ENCODE data around the gene BEND3.

BEND3 gene

GRCh38 chr6:107083047-107083768, 32.1 kb downstream of the BEND3 start:
- Histone ChIP-seq H3K9me3 (ENCODE audit: insufficient read depth, low read depth, low read length) (no peaks in the 10 kb centered on the region), H3K27me3 (ENCODE audit: insufficient read depth, low read length, poor library complexity, severe bottlenecking) (no peaks in the 10 kb centered on the region), H3K4me3 (ENCODE audit: low read length, poor library complexity, severe bottlenecking) (no peak overlapping the region), H3F3A (ENCODE audit: low read depth) (no peaks in the 10 kb centered on the region), H3K4me2 (ENCODE audit: low read depth, low read length, poor library complexity, severe bottlenecking) (no peak overlapping the region), H3K9ac (ENCODE audit: low read depth, low read length, poor library complexity, severe bottlenecking) (no peak overlapping the region), H4K20me1 (ENCODE audit: insufficient read depth, low read length, poor library complexity, severe bottlenecking) (no peaks in the 10 kb centered on the region), H3K79me2 (ENCODE audit: insufficient read depth, low read length) (no peaks in the 10 kb centered on the region), H3K36me3 (ENCODE audit: insufficient read depth, low read length) (peaks cover 14% of the 10 kb centered on the region; the same call in 1 of the 2 replicates), H3K4me1 (ENCODE audit: insufficient read depth, low read length, poor library complexity, severe bottlenecking) (no peaks in the 10 kb centered on the region), H2AFZ (ENCODE audit: low read length) (no peak overlapping the region), H3K9me2 (replicated peaks; ENCODE audit: low read depth, low read length) (no peaks in the 10 kb centered on the region)
- TF ChIP-seq CTCF (conservative IDR thresholded peaks at IDR 0.05; ENCODE audit: low read length) (no peak), EZH2phosphoT487 (IDR thresholded peaks at IDR 0.05; ENCODE audit: borderline replicate concordance) (no peak)

GRCh38 chr6:107082045-107082444, 33.3 kb downstream of the BEND3 start:
- H3K9ac ChIP-seq (ENCODE audit: low read depth, low read length, poor library complexity, severe bottlenecking) = no peak overlapping the region
- H3K4me3 ChIP-seq (ENCODE audit: low read length, poor library complexity, severe bottlenecking) = no peak overlapping the region
- no peaks in the 10 kb centered on the region for H3K79me2 ChIP-seq (ENCODE audit: insufficient read depth, low read length)
- no peaks in the 10 kb centered on the region for H3F3A ChIP-seq (ENCODE audit: low read depth)
- H3K36me3 ChIP-seq (ENCODE audit: insufficient read depth, low read length) = peaks cover 12% of the 10 kb centered on the region; the same call in 1 of the 2 replicates
- no peaks in the 10 kb centered on the region for H3K9me2 ChIP-seq (replicated peaks; ENCODE audit: low read depth, low read length)
- no peaks in the 10 kb centered on the region for H3K4me1 ChIP-seq (ENCODE audit: insufficient read depth, low read length, poor library complexity, severe bottlenecking)
- H2AFZ ChIP-seq (ENCODE audit: low read length) = no peak overlapping the region
- no peaks in the 10 kb centered on the region for H3K9me3 ChIP-seq (ENCODE audit: insufficient read depth, low read depth, low read length)
- TF ChIP-seq CTCF (conservative IDR thresholded peaks at IDR 0.05; ENCODE audit: low read length) = no peak
- no peak for TF ChIP-seq EZH2phosphoT487 (IDR thresholded peaks at IDR 0.05; ENCODE audit: borderline replicate concordance)
- no peaks in the 10 kb centered on the region for H4K20me1 ChIP-seq (ENCODE audit: insufficient read depth, low read length, poor library complexity, severe bottlenecking)
- no peak overlapping the region for H3K4me2 ChIP-seq (ENCODE audit: low read depth, low read length, poor library complexity, severe bottlenecking)
- H3K27me3 ChIP-seq (ENCODE audit: insufficient read depth, low read length, poor library complexity, severe bottlenecking) = no peaks in the 10 kb centered on the region

GRCh38 chr6:107080036-107080435, 35.3 kb downstream of the BEND3 start:
- no peaks in the 10 kb centered on the region for H3K9me2 ChIP-seq (replicated peaks; ENCODE audit: low read depth, low read length)
- no peak overlapping the region for H2AFZ ChIP-seq (ENCODE audit: low read length)

More at GRCh38 chr6:107080036-107080435, 35.3 kb downstream of the BEND3 start:
- Histone ChIP-seq H3K9ac (ENCODE audit: low read depth, low read length, poor library complexity, severe bottlenecking) (no peak overlapping the region), H3K79me2 (ENCODE audit: insufficient read depth, low read length) (no peaks in the 10 kb centered on the region), H3K36me3 (ENCODE audit: insufficient read depth, low read length) (peaks cover 10% of the 10 kb centered on the region; the same call in 1 of the 2 replicates), H3F3A (ENCODE audit: low read depth) (no peaks in the 10 kb centered on the region), H3K4me2 (ENCODE audit: low read depth, low read length, poor library complexity, severe bottlenecking) (no peak overlapping the region), H3K4me1 (ENCODE audit: insufficient read depth, low read length, poor library complexity, severe bottlenecking) (no peaks in the 10 kb centered on the region), H4K20me1 (ENCODE audit: insufficient read depth, low read length, poor library complexity, severe bottlenecking) (no peaks in the 10 kb centered on the region), H3K9me3 (ENCODE audit: insufficient read depth, low read depth, low read length) (no peaks in the 10 kb centered on the region), H3K4me3 (ENCODE audit: low read length, poor library complexity, severe bottlenecking) (no peak overlapping the region), H3K27me3 (ENCODE audit: insufficient read depth, low read length, poor library complexity, severe bottlenecking) (no peaks in the 10 kb centered on the region)
- TF ChIP-seq EZH2phosphoT487 (IDR thresholded peaks at IDR 0.05; ENCODE audit: borderline replicate concordance) (no peak), CTCF (conservative IDR thresholded peaks at IDR 0.05; ENCODE audit: low read length) (peak; percentile 39)

All from Loucy (cell line).